Prostate gland (tissue), 2 donors: ENCODE results near the gene CD46.
"Not testable (repeated sequence)": the region's sequence is repeated elsewhere in the genome, so short reads cannot be mapped to it uniquely, and the experiment has no call there.

Source experiments
- POLR2A ChIP-seq: fragments of 450-650 bp; IDR thresholded peaks from one replicate; pipeline ENCODE4 v1.6.1; 2016; ENCODE audit warnings: antibody characterized with exemption, mild to moderate bottlenecking
- TF ChIP-seq, protein P1 (sequence below), 4 experiments: fragments of 200-600 bp in 2 of 4; fragments of 450-650 bp in 2 of 4; sonication (generic) in 2 of 4; IDR thresholded peaks; 1 replicate in 3 of 4; 2 replicates in 1 of 4; pipeline ENCODE4 v1.5.1; 2016 to 2019; ENCODE audit warnings: antibody characterized with exemption in 4 of 4, mild to moderate bottlenecking in 2 of 4, moderate library complexity in 2 of 4

DNA sequence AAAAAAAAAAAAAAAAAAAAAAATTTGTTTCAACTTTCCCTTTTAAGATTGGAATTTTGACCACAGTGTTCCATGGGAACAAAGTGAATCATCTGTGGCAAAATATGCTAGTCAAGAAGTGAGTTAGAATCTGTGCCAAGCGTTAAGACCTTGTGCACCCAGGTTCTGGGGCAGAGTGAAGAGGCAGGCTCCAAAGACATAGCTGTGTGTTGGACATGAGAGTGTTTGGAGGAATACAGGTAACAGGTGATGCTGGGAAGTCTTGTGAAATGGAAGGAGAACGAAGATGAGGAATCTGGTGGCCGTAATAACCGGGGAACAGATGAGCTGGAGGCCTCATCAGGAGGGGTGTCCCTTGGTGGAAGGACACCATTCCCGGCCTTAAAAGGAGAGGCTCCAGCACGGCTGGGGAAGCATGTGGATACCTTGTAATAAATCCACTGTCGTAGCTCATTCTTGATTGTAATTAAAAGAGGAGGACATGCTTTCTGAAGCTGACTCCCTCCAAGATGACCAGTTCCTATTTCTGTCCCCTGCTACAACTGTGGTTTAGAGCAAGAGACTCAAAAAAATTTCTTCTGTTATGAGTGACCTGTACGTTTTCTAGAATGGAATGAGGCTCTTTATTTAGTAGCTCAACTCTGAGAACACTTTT, 14.2 kb upstream of the CD46 start:
- TF ChIP-seq, protein P1, sequence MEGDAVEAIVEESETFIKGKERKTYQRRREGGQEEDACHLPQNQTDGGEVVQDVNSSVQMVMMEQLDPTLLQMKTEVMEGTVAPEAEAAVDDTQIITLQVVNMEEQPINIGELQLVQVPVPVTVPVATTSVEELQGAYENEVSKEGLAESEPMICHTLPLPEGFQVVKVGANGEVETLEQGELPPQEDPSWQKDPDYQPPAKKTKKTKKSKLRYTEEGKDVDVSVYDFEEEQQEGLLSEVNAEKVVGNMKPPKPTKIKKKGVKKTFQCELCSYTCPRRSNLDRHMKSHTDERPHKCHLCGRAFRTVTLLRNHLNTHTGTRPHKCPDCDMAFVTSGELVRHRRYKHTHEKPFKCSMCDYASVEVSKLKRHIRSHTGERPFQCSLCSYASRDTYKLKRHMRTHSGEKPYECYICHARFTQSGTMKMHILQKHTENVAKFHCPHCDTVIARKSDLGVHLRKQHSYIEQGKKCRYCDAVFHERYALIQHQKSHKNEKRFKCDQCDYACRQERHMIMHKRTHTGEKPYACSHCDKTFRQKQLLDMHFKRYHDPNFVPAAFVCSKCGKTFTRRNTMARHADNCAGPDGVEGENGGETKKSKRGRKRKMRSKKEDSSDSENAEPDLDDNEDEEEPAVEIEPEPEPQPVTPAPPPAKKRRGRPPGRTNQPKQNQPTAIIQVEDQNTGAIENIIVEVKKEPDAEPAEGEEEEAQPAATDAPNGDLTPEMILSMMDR (IDR thresholded peaks at IDR 0.05), result not testable (repeated sequence)
- not testable (repeated sequence) for TF ChIP-seq POLR2A
